Inferior parietal cortex (tissue), 1 donor: ENCODE measurements around the gene ATG16L1.

Experiments
- DNase-seq: peaks from one replicate; pipeline ENCODE4 v3.0.0-alpha.2; 2016; ENCODE audit errors: extremely low spot score

Gene ATG16L1

GRCh38 chr2:233260661-233261060 is 9.2 kb downstream of the ATG16L1 start:
- DNase-seq, result no peak

- no peak for DNase-seq
These were observed 10.5 kb downstream of the ATG16L1 start for GRCh38 chr2:233261819-233262555.

GRCh38 chr2:233262562-233262961 is 11.1 kb downstream of the ATG16L1 start:
- DNase-seq, result no peak

GRCh38 chr2:233263045-233263570 is 11.6 kb downstream of the ATG16L1 start:
- no peak for DNase-seq

GRCh38 chr2:233264667-233265066 is 13.2 kb downstream of the ATG16L1 start:
- no peak for DNase-seq

GRCh38 chr2:233265899-233266431 is 14.5 kb downstream of the ATG16L1 start:
- DNase-seq, result no peak

- no peak for DNase-seq
These were observed 15.0 kb downstream of the ATG16L1 start for GRCh38 chr2:233266481-233266880.

GRCh38 chr2:233267516-233268245 is 16.2 kb downstream of the ATG16L1 start:
- DNase-seq, result no peak

- DNase-seq, result no peak
These were observed 18.9 kb downstream of the ATG16L1 start for GRCh38 chr2:233270366-233270765.

- no peak for DNase-seq
These were observed 19.5 kb downstream of the ATG16L1 start for GRCh38 chr2:233270951-233271350.

- DNase-seq, result no peak
These were observed 20.2 kb downstream of the ATG16L1 start for GRCh38 chr2:233271693-233272092.

GRCh38 chr2:233273120-233273519 is 21.6 kb downstream of the ATG16L1 start:
- DNase-seq, result no peak

- no peak for DNase-seq
These were observed 23.8 kb downstream of the ATG16L1 start for GRCh38 chr2:233275223-233275622.

GRCh38 chr2:233278921-233279320 is 27.4 kb downstream of the ATG16L1 start:
- no peak for DNase-seq

GRCh38 chr2:233280114-233280693 is 28.7 kb downstream of the ATG16L1 start:
- DNase-seq, result no peak

- DNase-seq, result no peak
These were observed 30.1 kb downstream of the ATG16L1 start for GRCh38 chr2:233281553-233281952.

GRCh38 chr2:233281992-233282603 is 30.6 kb downstream of the ATG16L1 start:
- DNase-seq, result no peak

- DNase-seq, result no peak
These were observed 34.4 kb downstream of the ATG16L1 start for GRCh38 chr2:233285921-233286320.

GRCh38 chr2:233287871-233288270 is 36.4 kb downstream of the ATG16L1 start:
- DNase-seq, result peak; percentile 34

GRCh38 chr2:233288663-233289062 is 37.2 kb downstream of the ATG16L1 start:
- DNase-seq, result peak; percentile 34

GRCh38 chr2:233289648-233290047 is 38.2 kb downstream of the ATG16L1 start:
- peak; percentile 18 for DNase-seq
